H9 (cell line): ENCODE data around the gene CENPQ. TPM values are rescaled to one million over a fixed set of nuclear protein-coding genes. Genes with fewer than 3 reads are reported as not detected.

Experiments
- DNase-seq: peaks from one replicate; pipeline ENCODE4 v3.0.0-alpha.2; 2017
- H2AFZ ChIP-seq: one replicate; pipeline ENCODE4 v1.6.1; 2013; ENCODE audit warnings: mild to moderate bottlenecking, low read length, control low read depth, moderate library complexity
- H2AK5ac ChIP-seq: 2 replicates; pipeline ENCODE4 v1.6.1; 2013; ENCODE audit warnings: low read length, control low read depth, mixed read lengths; ENCODE audit not compliant: insufficient read length
- H2BK120ac ChIP-seq: one replicate; pipeline ENCODE4 v1.6.1; 2013; ENCODE audit warnings: low read depth, mild to moderate bottlenecking, low read length, control low read depth, inconsistent platforms; ENCODE audit not compliant: poor library complexity, severe bottlenecking
- H2BK12ac ChIP-seq: 2 replicates; pipeline ENCODE4 v1.6.1; 2013; ENCODE audit warnings: low read length, control low read depth, mixed read lengths, low read depth; ENCODE audit not compliant: insufficient read length
- H2BK15ac ChIP-seq: 2 replicates; pipeline ENCODE4 v1.6.1; 2013; ENCODE audit warnings: low read depth, low read length, control low read depth
- H2BK20ac ChIP-seq: one replicate; pipeline ENCODE4 v1.6.1; 2013; ENCODE audit warnings: low read depth, mild to moderate bottlenecking, low read length, control low read depth, inconsistent platforms; ENCODE audit not compliant: poor library complexity, severe bottlenecking
- H2BK5ac ChIP-seq: 2 replicates; pipeline ENCODE4 v1.6.1; 2013; ENCODE audit warnings: low read length, control low read depth, mixed read lengths; ENCODE audit not compliant: insufficient read length
- H3K14ac ChIP-seq: 2 replicates; pipeline ENCODE4 v1.6.1; 2013; ENCODE audit warnings: low read length, control low read depth; ENCODE audit not compliant: insufficient read depth
- H3K18ac ChIP-seq: 2 replicates; pipeline ENCODE4 v1.6.1; 2013; ENCODE audit warnings: low read depth, mild to moderate bottlenecking, mixed read lengths, low read length, control low read depth; ENCODE audit not compliant: insufficient read length
- H3K23ac ChIP-seq: 2 replicates; pipeline ENCODE4 v1.6.1; 2013; ENCODE audit warnings: low read length, control low read depth, mixed read lengths, low read depth; ENCODE audit not compliant: insufficient read length
- H3K23me2 ChIP-seq: 2 replicates; pipeline ENCODE4 v1.6.1; 2013; ENCODE audit warnings: low read depth, mild to moderate bottlenecking, mixed read lengths, low read length, control low read depth; ENCODE audit not compliant: insufficient read length, poor library complexity, severe bottlenecking
- H3K27ac ChIP-seq: 2 replicates; pipeline ENCODE4 v1.5.1; 2013; ENCODE audit warnings: low read length, control low read depth, mixed read lengths, low read depth; ENCODE audit not compliant: insufficient read length
- H3K27me3 ChIP-seq: 2 replicates; pipeline ENCODE4 v1.6.1; 2013; ENCODE audit warnings: low read length, control low read depth, inconsistent platforms; ENCODE audit not compliant: insufficient read depth
- H3K4ac ChIP-seq: 2 replicates; pipeline ENCODE4 v1.6.1; 2013; ENCODE audit warnings: low read depth, mild to moderate bottlenecking, control low read depth, inconsistent platforms, low read length, moderate library complexity
- H3K4me1 ChIP-seq: 2 replicates; pipeline ENCODE4 v1.6.1; 2013; ENCODE audit warnings: low read length, control low read depth, inconsistent platforms; ENCODE audit not compliant: insufficient read depth
- H3K4me2 ChIP-seq: 2 replicates; pipeline ENCODE4 v1.6.1; 2013; ENCODE audit warnings: low read length, control low read depth, mixed read lengths; ENCODE audit not compliant: insufficient read length, insufficient read depth
- H3K56ac ChIP-seq: 2 replicates; pipeline ENCODE4 v1.6.1; 2013; ENCODE audit warnings: low read depth, mild to moderate bottlenecking, mixed read lengths, low read length, control low read depth; ENCODE audit not compliant: insufficient read length
- H3K79me1 ChIP-seq: 2 replicates; pipeline ENCODE4 v1.6.1; 2013; ENCODE audit warnings: low read depth, mild to moderate bottlenecking, moderate library complexity, low read length, control low read depth, inconsistent platforms; ENCODE audit not compliant: insufficient read depth, poor library complexity, severe bottlenecking
- H3K79me2 ChIP-seq: 2 replicates; pipeline ENCODE4 v1.6.1; 2013; ENCODE audit warnings: low read length, control low read depth, inconsistent platforms; ENCODE audit not compliant: insufficient read depth
- H3K9ac ChIP-seq: 2 replicates; pipeline ENCODE4 v1.6.1; 2013; ENCODE audit warnings: low read length, control low read depth, mixed read lengths; ENCODE audit not compliant: insufficient read length; ENCODE audit errors: extremely low read depth
- H3K9me3 ChIP-seq: one replicate; pipeline ENCODE4 v1.6.1; 2013; ENCODE audit warnings: low read depth, low read length, inconsistent platforms; ENCODE audit not compliant: control insufficient read depth
- H3T11ph ChIP-seq: one replicate; pipeline ENCODE4 v1.6.1; 2013; ENCODE audit warnings: mild to moderate bottlenecking, low read length, control low read depth, inconsistent platforms
- H4K20me1 ChIP-seq: one replicate; pipeline ENCODE4 v1.6.1; 2013; ENCODE audit not compliant: control insufficient read depth, insufficient read length, insufficient read depth
- H4K5ac ChIP-seq: 2 replicates; pipeline ENCODE4 v1.6.1; 2013; ENCODE audit warnings: low read depth, mild to moderate bottlenecking, mixed read lengths, low read length, control low read depth; ENCODE audit not compliant: insufficient read length
- H4K8ac ChIP-seq: replicated peaks from 2 replicates; pipeline ENCODE4 v1.6.1; 2013; ENCODE audit warnings: low read length, control low read depth, mixed read lengths, low read depth; ENCODE audit not compliant: insufficient read length
- H4K91ac ChIP-seq: 2 replicates; pipeline ENCODE4 v1.6.1; 2013; ENCODE audit warnings: low read depth, mild to moderate bottlenecking, moderate library complexity, mixed read lengths, low read length, control low read depth; ENCODE audit not compliant: insufficient read length
- H3K27ac Mint-ChIP-seq, 3 experiments: 2 replicates in 2 of 3; 3 replicates in 1 of 3; pipeline ENCODE4 v1.8.0; 2020 to 2021; ENCODE audit warnings: mixed read lengths in 3 of 3, mild to moderate bottlenecking in 1 of 3, moderate library complexity in 1 of 3
- H3K27me3 Mint-ChIP-seq: 2 replicates; pipeline ENCODE4 v1.8.0; 2021; ENCODE audit warnings: low read depth, mild to moderate bottlenecking, moderate library complexity, mixed read lengths
- H3K36me3 Mint-ChIP-seq, 3 experiments: 2 replicates in 2 of 3; 3 replicates in 1 of 3; pipeline ENCODE4 v1.8.0; 2020 to 2021; ENCODE audit warnings: low read depth in 3 of 3, mixed read lengths in 3 of 3; ENCODE audit not compliant: insufficient read depth in 1 of 3
- H3K4me1 Mint-ChIP-seq, 2 experiments: 2 replicates each; pipeline ENCODE4 v1.8.0; 2020; ENCODE audit warnings: mixed read lengths in 2 of 2
- H3K4me3 Mint-ChIP-seq, 2 experiments: 2 replicates in 1 of 2; 3 replicates in 1 of 2; pipeline ENCODE4 v1.8.0; 2020 to 2021; ENCODE audit warnings: mild to moderate bottlenecking in 2 of 2, mixed read lengths in 2 of 2, moderate library complexity in 1 of 2
- H3K9me3 Mint-ChIP-seq, 2 experiments: 2 replicates in 1 of 2; 3 replicates in 1 of 2; pipeline ENCODE4 v1.8.0; 2020; ENCODE audit warnings: mild to moderate bottlenecking in 2 of 2, mixed read lengths in 2 of 2, moderate library complexity in 1 of 2
- WGBS: extraction: QIAGEN DNeasy Blood & Tissue Kit; methylation state at CpG from one replicate; pipeline ENCODE4 v1.1.7; 2013; ENCODE audit warnings: missing lambda C conversion rate, low lambda C conversion rate, mixed read lengths; ENCODE audit not compliant: insufficient read length; ENCODE audit errors: extremely low coverage; 5-methylcytosine and 5-hydroxymethylcytosine counted together
- total RNA-seq: library from RNA; stranded (reverse); gene quantifications from 2 replicates; pipeline ENCODE4 v1.2.1, GENCODE V29; 2021
- TF ChIP-seq, protein P1 (sequence below): fragments of 200-600 bp; sonication (generic); conservative IDR thresholded peaks from 3 replicates; pipeline ENCODE4 v1.8.0; 2021; ENCODE audit warnings: antibody characterized with exemption, mild to moderate bottlenecking

CENPQ gene
- total RNA-seq, 1 experiment from 2014 or later = 15.5 TPM

DNA sequence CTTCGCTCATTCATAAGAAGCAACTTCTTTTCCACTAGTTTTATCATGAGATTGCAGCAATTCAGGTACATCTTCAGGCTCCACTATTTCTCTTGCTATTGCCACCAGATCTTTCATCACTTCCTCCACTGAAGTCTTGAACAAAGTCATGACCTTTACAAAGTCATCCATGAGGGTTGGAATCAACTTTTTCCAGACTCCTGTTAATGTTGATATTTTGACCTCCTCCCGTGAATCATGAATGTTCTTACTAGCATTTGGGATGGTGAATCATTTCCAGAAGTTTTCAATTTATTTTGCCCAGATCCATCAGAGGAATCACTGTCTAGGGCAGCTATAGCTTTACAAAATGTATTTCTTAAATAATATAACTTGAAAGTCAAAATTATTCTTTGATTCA lies 1.5 kb downstream of the CENPQ start:
- no peaks in the 10 kb centered on the region for H3K27me3 ChIP-seq
- no peak overlapping the region for H3K4ac ChIP-seq
- H3K23ac ChIP-seq = no peak overlapping the region
- no peaks in the 10 kb centered on the region for H3K79me1 ChIP-seq
- no peak overlapping the region for H2BK120ac ChIP-seq
- H3K27ac Mint-ChIP-seq = no peak overlapping the region
- H3K9ac ChIP-seq = no peak overlapping the region
- H4K20me1 ChIP-seq = no peaks in the 10 kb centered on the region
- WGBS = no CpG with 5 or more reads among the region's 2 CpGs
- H2BK5ac ChIP-seq = no peak overlapping the region
- DNase-seq = no peak
- H4K8ac ChIP-seq = no peak overlapping the region
- H3K23me2 ChIP-seq = peaks cover 3% of the 10 kb centered on the region
- TF ChIP-seq, protein P1, sequence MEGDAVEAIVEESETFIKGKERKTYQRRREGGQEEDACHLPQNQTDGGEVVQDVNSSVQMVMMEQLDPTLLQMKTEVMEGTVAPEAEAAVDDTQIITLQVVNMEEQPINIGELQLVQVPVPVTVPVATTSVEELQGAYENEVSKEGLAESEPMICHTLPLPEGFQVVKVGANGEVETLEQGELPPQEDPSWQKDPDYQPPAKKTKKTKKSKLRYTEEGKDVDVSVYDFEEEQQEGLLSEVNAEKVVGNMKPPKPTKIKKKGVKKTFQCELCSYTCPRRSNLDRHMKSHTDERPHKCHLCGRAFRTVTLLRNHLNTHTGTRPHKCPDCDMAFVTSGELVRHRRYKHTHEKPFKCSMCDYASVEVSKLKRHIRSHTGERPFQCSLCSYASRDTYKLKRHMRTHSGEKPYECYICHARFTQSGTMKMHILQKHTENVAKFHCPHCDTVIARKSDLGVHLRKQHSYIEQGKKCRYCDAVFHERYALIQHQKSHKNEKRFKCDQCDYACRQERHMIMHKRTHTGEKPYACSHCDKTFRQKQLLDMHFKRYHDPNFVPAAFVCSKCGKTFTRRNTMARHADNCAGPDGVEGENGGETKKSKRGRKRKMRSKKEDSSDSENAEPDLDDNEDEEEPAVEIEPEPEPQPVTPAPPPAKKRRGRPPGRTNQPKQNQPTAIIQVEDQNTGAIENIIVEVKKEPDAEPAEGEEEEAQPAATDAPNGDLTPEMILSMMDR = no peak
- no peaks in the 10 kb centered on the region for H3K9me3 Mint-ChIP-seq
- H3K4me3 Mint-ChIP-seq = peak overlapping the region; percentile 59 to 98
- no peak overlapping the region for H2BK20ac ChIP-seq
- H4K5ac ChIP-seq = no peak overlapping the region
- H3K56ac ChIP-seq = no peak overlapping the region
- no peaks in the 10 kb centered on the region for H3K9me3 ChIP-seq
- peaks cover 12 to 15% of the 10 kb centered on the region in 2 experiments for H3K4me1 Mint-ChIP-seq
- H3K18ac ChIP-seq = no peak overlapping the region
- H4K91ac ChIP-seq = no peak overlapping the region
- H2AK5ac ChIP-seq = no peak overlapping the region
- no peak overlapping the region for H2AFZ ChIP-seq
- H3K27me3 Mint-ChIP-seq = no peaks in the 10 kb centered on the region
- H3T11ph ChIP-seq = no peak overlapping the region
- no peaks in the 10 kb centered on the region for H3K4me1 ChIP-seq
- H2BK12ac ChIP-seq = no peak overlapping the region
- peaks cover 14% of the 10 kb centered on the region; the same call in 1 of the 2 replicates for H3K79me2 ChIP-seq
- no peak overlapping the region for H2BK15ac ChIP-seq
- no peak overlapping the region for H3K14ac ChIP-seq
- peaks cover 0 to 4% (median 2%) of the 10 kb centered on the region in 3 experiments; a peak in 2 of 7 replicates for H3K36me3 Mint-ChIP-seq
- no peak overlapping the region for H3K4me2 ChIP-seq
- H3K27ac ChIP-seq = no peak overlapping the region
